Posterior vena cava (tissue), 2 donors: ENCODE results near the gene DOP1B. TPM values are rescaled to one million over a fixed set of nuclear protein-coding genes. Genes with fewer than 3 reads are reported as not detected.
"Not testable (repeated sequence)": the region's sequence is repeated elsewhere in the genome, so short reads cannot be mapped to it uniquely, and the experiment has no call there.

Source experiments
- DNase-seq: peaks from one replicate; pipeline ENCODE4 v3.0.0-alpha.2; 2020; ENCODE audit warnings: low spot score
- intact Hi-C, 2 donors: fragments of 100-400 bp; cut with DNase I; formaldehyde crosslinking; loops; one replicate each; pipeline versions ENCODE4 v1.14.1 to v1.14.2; 2022 to 2023
- long read RNA-seq, 2 donors: library from polyadenylated mRNA; unstranded; transcript quantifications; one replicate each; pipeline ENCODE4 v2.0.0, GENCODE V29; 2020 to 2021
- total RNA-seq, 2 donors: library from RNA; stranded (reverse); fragmentation: NEBNext Ultra II Directional; extraction: Animal tissue kit (Norgen Biotek cat#: 25700); gene quantifications; one replicate each; pipeline ENCODE4 v1.2.1, GENCODE V29; 2021
- donor health status: DM: yes; HTN: yes; CAD: no.
- donor health status: DM: yes; HTN: yes; CAD: no.

The DOP1B gene
- 10 to 100 TPM; 12.4 to 17.2 TPM for total RNA-seq
- long read RNA-seq, donor 1, partial matches to known transcripts: 1 of 2 reads
- long read RNA-seq, donor 1, other reads (novel, unspliced or antisense): 1 of 2 reads
- long read RNA-seq, donor 2, partial matches to known transcripts: 5 of 6 reads
- long read RNA-seq, donor 2, other reads (novel, unspliced or antisense): 1 of 6 reads

GRCh38 chr21:36156815-36157670, at the start of gene DOP1B:
DOP1B (plus strand) TSS chr21:36156824; CDS start chr21:36164734, 7,910 bp downstream.
- no peak for DNase-seq
- intact Hi-C loops: no loop called here

GRCh38 chr21:36109868-36110267, 46.8 kb upstream of the DOP1B start:
- intact Hi-C loops: no loop called here
- DNase-seq: no peak

- intact Hi-C loops: no loop called here
Measured at GRCh38 chr21:36111238-36111637, 45.4 kb upstream of the DOP1B start.

GRCh38 chr21:36113647-36114428, 42.8 kb upstream of the DOP1B start:
- no peak for DNase-seq
- intact Hi-C loops: no loop called here

More at GRCh38 chr21:36111238-36111637, 45.4 kb upstream of the DOP1B start:
- DNase-seq: no peak

- no peak for DNase-seq
- intact Hi-C loops: no loop called here
Measured at GRCh38 chr21:36115138-36115730, 41.4 kb upstream of the DOP1B start.

- intact Hi-C loops: no loop called here
- DNase-seq: no peak
Measured at GRCh38 chr21:36117286-36117741, 39.3 kb upstream of the DOP1B start.

GRCh38 chr21:36120304-36120888, 36.2 kb upstream of the DOP1B start:
- DNase-seq: peak; percentile 83

GRCh38 chr21:36122977-36123376, 33.6 kb upstream of the DOP1B start:
- intact Hi-C loops: no loop called here
- DNase-seq: no peak

More at GRCh38 chr21:36120304-36120888, 36.2 kb upstream of the DOP1B start:
- intact Hi-C loops: no loop called here

- no peak for DNase-seq
- intact Hi-C loops: no loop called here
Measured at GRCh38 chr21:36124395-36124794, 32.2 kb upstream of the DOP1B start.

GRCh38 chr21:36125512-36126207, 31.0 kb upstream of the DOP1B start:
- DNase-seq: no peak
- intact Hi-C loops: no loop called here

GRCh38 chr21:36126208-36126565, 30.4 kb upstream of the DOP1B start:
- DNase-seq: no peak
- intact Hi-C loops: no loop called here

GRCh38 chr21:36126621-36127110, 30.0 kb upstream of the DOP1B start:
- intact Hi-C loops: no loop called here
- DNase-seq: no peak

- intact Hi-C loops: no loop called here
- no peak for DNase-seq
Measured at GRCh38 chr21:36127250-36127904, 29.2 kb upstream of the DOP1B start.

GRCh38 chr21:36127977-36128376, 28.6 kb upstream of the DOP1B start:
- no peak for DNase-seq
- intact Hi-C loops: no loop called here

GRCh38 chr21:36129219-36129618, 27.4 kb upstream of the DOP1B start:
- no peak for DNase-seq
- intact Hi-C loops: no loop called here

GRCh38 chr21:36130414-36130762, 26.2 kb upstream of the DOP1B start:
- DNase-seq, intact Hi-C loops: not testable (repeated sequence)

- DNase-seq, intact Hi-C loops: not testable (repeated sequence)
Measured at GRCh38 chr21:36130839-36131238, 25.8 kb upstream of the DOP1B start.

- peak; percentile 85 for DNase-seq
- intact Hi-C loops: no loop called here
Measured at GRCh38 chr21:36132696-36133095, 23.9 kb upstream of the DOP1B start.
